ENCODE results near the gene CHST8. TPM values are rescaled to one million over a fixed set of nuclear protein-coding genes. Genes with fewer than 3 reads are reported as not detected.

Gene CHST8
- total RNA-seq, 1 donor from 2014 or later = 26.6 TPM

- no peak overlapping the region for H3K27ac Mint-ChIP-seq
- peaks cover 8% of the 10 kb centered on the region for H3K4me1 Mint-ChIP-seq
- no peak overlapping the region for H3K4me3 Mint-ChIP-seq
- H3K9me3 Mint-ChIP-seq = no peaks in the 10 kb centered on the region
- DNase-seq (ENCODE audit: low spot score in 2 of 2, unreplicated experiment in 2 of 2) = no peak
- H3K36me3 Mint-ChIP-seq = no peaks in the 10 kb centered on the region
- TF ChIP-seq CTCF (IDR thresholded peaks at IDR 0.05; ENCODE audit: unreplicated experiment) = no peak
- H3K27me3 Mint-ChIP-seq (ENCODE audit: low read depth) = peaks cover 28% of the 10 kb centered on the region
Observed at GRCh38 chr19:33821871-33822270, 200.1 kb downstream of the CHST8 start.

Other genes with a start within 250 kb of the CHST8 start
- gene CEBPG, start 248.2 kb upstream of the CHST8 start, total RNA-seq = 19.5 to 20.6 TPM (median 19.8 TPM) in 3 replicates
- 49.7 to 52.6 TPM (median 50.5 TPM) in 3 replicates for gene PEPD, start 100.2 kb upstream of the CHST8 start, total RNA-seq
- gene KCTD15, start 174.9 kb downstream of the CHST8 start, total RNA-seq = 48.1 to 51.6 TPM (median 49.1 TPM) in 3 replicates

Measured in mesothelial cell of epicardium (in vitro differentiated cells).